HK-2 (cell line): ENCODE data around the gene ARRB1.
"Not testable (repeated sequence)": the region's sequence is repeated elsewhere in the genome, so short reads cannot be mapped to it uniquely, and the experiment has no call there.

Experiments used
- DNase-seq: peaks from one replicate; pipeline ENCODE4 v3.0.0-alpha.2; 2018; ENCODE audit not compliant: unreplicated experiment

Gene ARRB1

DNA sequence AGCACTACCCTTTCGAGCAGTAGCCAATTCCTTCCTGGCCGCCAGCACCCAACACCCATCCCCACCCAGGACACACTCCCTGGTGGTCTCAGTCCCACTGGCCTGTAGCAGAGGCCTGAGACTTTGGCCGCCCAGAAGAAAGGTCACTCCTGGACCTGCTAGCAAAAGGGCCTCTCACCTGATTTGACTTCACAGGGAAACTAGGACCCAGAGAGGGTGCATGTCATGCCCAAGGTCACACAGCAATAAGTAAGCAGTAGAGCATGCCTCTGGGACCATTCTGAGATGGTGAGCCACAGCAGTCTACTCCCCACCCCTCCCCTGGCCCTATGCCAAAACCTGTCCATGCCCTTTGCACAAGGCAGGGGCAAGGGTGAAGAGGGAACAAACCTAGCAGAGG lies 7.3 kb downstream of the ARRB1 start:
- no peak for DNase-seq

- DNase-seq: no peak
Measured at GRCh38 chr11:75342966-75343870, 8.2 kb downstream of the ARRB1 start.

- no peak for DNase-seq
Measured at GRCh38 chr11:75342231-75342918, 9.1 kb downstream of the ARRB1 start.

GRCh38 chr11:75341612-75342011 lies 9.8 kb downstream of the ARRB1 start:
- DNase-seq: no peak

GRCh38 chr11:75339685-75340409 lies 11.6 kb downstream of the ARRB1 start:
- no peak for DNase-seq

GRCh38 chr11:75338516-75339208 lies 12.8 kb downstream of the ARRB1 start:
- DNase-seq: no peak

DNA sequence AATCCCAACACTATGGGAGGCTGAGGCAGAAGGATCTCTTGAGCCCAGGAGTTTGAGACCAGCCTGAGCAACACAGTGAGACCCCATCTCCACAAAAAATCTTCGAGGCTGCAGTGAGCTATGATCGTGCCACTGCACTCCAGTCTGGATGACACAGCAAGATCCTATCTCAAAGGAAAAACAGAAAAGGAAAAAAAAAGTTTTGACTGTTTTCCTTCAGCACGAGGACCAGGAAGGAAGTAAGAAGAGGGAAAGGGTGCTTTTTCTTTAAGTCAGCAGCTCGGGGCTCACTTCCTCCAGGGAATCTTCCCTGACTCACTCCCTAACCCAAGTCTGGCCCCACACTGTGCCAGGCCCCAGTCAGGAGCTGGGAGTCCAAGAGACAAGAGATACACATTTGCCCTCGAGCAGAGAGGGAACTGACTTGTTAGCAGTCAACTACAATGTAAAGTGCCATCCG lies 14.2 kb downstream of the ARRB1 start:
- DNase-seq: no peak

DNA sequence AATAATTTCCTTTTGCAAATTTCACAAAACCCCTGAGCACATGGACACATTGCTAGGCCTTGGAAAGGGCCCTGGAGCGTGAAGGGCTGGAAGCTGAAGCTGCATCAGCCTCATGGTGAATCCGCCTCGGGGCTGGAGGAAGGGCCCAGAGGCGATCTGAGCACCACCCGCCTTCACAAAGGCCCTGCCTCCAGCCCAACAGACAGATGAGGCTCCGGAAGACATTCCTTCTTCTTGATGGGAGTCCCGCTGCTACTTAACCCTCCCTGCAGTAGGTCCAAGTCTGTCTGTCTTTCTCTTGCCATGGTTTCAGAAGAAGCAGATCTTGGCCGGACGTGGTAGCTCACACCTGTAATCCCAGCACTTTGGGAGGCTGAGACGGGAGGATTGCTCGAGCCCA lies 16.5 kb downstream of the ARRB1 start:
- DNase-seq: no peak

- DNase-seq: no peak
Measured at GRCh38 chr11:75334402-75334891, 17.0 kb downstream of the ARRB1 start.

DNA sequence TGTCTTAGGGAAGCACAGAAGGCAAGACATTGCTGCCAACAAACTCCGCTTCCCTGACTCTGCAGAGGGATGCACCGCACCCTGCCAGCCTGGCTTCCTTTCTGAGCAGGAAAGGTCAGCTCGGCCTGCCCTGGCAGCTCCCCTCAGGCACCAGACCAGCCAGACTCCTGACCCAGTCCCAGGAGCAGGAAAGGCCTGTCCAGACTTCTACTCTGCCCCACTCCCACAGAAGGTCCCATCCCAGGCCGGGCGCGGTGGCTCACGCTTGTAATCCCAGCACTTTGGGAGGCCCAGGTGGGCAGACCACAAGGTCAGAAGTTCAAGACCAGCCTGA lies 17.7 kb downstream of the ARRB1 start:
- no peak for DNase-seq

DNA sequence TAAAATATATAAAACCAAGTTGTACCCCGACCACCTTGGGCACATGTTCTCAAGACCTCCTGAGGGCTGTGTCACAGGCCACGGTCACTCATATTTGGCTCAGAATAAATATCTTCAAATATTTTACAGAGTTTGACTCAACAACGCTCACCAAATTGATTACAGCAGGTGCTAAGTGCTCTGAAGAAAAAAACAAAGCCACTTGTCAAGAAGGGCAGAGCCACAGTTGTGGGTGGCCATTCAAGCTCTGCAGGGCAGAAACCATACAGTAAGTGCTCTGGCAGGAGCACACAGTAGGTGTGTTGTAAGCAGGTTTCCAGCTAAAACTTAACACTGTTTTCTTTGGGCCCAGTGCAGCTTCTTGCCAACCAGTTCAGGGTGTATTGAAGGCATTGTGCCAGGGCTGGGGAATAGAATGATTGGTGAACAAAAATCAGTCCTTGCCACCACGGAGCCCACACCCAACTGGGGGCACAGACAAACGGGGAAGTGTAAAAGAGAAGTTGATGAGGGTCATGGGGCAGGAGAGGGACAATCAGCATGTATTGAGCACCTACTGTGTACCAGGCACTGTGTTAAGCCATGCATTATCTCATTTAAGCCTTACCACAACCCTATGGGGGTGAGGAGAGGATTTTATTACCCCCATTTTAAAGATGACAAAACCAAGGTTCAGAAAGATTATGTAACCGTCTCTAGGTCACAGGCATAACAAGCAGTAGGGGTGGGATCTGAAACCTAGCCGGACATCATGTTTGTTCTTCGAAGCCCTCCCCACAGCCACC lies 18.2 kb downstream of the ARRB1 start:
- DNase-seq: no peak

DNA sequence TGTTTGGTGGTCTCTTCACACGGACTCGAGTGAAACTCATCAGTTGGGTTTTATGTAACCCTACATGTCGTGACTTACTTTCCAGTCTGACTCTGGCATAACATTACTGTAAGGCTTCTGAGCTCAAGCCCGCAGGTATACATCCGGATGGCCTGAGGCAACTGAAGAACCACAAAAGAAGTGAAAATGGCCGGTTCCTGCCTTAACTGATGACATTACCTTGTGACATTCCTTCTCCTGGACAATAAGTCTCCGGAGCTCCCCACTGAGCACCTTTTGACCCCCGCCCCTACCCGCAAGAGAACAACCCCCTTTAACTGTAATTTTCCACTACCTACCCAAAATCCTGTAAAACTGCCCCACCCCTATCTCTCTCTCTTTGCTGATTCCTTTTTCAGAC lies 19.7 kb downstream of the ARRB1 start:
- DNase-seq: not testable (repeated sequence)

DNA sequence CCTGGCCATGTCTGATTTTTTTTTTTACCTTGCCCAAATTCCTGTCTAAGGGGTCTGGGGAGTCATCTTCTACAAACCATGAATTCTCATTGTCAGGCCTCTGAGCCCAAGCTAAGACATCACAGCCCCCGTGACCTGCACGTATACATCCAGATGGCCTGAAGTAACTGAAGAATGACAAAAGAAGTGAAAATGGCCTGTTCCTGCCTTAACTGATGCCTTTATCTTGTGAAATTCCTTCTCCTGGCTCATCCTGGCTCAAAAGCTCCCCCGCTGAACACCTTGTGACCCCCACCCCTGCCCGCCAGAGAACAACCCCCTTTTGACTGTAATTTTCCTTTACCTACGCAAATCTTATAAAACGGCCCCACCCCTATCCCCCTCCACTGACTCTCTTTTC lies 20.2 kb downstream of the ARRB1 start:
- not testable (repeated sequence) for DNase-seq

- not testable (repeated sequence) for DNase-seq
Measured at GRCh38 chr11:75330886-75331285, 20.6 kb downstream of the ARRB1 start.

GRCh38 chr11:75330291-75330690 lies 21.2 kb downstream of the ARRB1 start:
- no peak for DNase-seq

DNA sequence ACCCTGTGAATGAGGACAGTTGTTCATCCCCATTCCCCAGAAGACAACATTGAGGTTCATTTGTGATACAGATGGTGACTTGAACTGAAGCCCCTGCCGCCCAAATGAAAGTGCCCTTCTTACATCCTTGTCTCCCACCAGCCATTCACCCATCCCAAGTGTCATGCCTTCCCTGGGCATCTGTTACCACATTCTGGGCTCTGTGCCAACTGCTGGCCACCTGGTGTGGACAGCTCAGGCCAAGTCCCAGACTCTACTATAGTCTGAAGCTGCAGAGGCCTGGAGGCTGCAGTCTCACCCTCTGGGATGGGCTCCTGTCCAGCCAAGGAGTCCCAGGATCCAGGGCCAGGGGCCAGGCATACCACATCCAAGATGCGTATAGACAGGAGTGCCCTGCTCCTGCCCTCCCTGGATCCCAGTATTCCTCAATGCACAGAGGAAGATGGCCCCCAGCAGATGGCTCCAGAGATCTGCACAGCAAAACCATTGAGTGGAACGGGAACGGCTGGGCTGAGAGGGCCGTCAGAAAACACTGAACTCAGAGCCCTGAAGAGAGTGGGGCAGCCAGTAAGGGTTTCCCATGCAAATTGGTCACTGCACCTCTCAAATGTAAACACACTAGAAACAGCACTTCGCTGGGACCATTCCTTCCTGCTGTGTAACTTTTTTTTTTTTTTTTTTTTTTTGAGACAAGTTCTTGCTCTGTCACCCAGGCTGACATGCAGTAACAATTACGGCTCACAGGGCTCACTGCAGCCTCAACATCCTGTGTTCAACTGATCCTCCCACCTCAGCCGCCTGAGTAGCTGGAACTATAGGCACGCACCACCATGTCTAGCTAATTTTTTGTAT lies 22.8 kb downstream of the ARRB1 start:
- peak; percentile 70 for DNase-seq

DNA sequence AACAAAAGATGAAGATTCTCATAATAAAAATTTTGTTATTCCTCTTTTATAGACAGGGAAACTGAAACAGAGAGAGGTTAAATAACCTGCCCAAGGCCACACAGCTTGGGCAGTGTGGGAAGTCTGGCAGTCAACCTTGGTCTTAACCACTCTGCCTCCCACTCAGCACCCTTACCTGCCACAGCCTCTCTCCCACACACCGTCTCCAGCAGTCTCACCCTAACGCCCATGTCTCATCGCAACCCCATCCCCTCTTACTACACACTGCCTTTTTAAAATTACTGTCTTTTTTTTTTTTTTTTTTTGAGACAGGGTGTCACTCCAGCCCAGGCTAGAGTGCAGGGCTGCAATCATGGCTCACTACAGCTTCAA lies 25.0 kb downstream of the ARRB1 start:
- no peak for DNase-seq

DNA sequence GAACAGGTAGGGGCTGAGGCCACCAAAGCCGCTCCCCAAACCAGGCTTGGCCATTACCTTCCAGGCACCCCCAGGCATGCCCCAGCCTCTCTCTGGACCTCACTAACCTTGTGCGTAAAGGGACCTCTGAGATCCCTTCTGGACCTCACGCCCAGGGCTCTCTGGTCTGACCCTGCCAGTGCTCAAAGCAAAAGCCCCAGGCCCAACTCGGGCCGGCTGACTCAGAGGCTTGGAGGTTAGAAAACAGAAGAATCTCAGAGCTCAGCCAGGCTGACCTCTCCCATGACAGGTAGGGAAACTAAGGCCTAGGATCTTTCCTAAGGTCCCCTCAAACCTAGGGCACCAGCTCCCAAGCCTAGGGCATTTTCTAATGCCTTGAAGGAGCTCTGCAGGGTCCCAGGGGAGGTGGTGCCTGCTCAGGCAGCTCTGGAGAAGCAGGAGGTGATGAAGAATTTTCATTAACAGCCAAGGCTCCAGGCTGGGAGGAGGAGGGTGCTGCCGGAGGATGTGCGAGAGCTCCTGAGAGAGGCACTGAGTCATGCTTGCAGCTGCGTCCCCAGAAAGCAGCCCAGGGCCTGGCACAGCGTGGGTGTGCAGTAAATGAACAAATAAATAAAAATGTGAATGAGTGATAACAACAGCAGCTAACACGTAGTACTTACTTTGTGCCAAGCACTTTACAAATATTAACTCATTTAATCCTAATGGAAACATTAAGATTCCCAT lies 25.6 kb downstream of the ARRB1 start:
- DNase-seq: peak; percentile 60

GRCh38 chr11:75324740-75325139 lies 26.7 kb downstream of the ARRB1 start:
- DNase-seq: no peak
